ENCODE results near the gene LEUTX.

DNA sequence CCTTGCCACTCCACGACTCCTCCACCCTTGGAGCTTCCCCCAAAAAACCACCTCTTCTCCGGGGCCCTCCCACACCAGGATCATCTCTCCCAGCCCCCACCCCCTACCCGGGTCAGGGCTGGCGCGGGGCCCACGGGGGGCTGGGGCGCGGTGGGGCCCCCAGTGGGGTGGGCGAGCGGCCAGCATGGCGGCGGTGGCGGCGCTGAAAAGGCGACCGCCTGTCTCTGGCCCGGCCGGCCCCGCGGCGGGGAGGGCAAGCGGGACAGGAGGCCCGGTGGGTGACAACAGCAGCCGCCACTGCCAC is 54.5 kb downstream of the LEUTX start:
- TF ChIP-seq, protein P1, sequence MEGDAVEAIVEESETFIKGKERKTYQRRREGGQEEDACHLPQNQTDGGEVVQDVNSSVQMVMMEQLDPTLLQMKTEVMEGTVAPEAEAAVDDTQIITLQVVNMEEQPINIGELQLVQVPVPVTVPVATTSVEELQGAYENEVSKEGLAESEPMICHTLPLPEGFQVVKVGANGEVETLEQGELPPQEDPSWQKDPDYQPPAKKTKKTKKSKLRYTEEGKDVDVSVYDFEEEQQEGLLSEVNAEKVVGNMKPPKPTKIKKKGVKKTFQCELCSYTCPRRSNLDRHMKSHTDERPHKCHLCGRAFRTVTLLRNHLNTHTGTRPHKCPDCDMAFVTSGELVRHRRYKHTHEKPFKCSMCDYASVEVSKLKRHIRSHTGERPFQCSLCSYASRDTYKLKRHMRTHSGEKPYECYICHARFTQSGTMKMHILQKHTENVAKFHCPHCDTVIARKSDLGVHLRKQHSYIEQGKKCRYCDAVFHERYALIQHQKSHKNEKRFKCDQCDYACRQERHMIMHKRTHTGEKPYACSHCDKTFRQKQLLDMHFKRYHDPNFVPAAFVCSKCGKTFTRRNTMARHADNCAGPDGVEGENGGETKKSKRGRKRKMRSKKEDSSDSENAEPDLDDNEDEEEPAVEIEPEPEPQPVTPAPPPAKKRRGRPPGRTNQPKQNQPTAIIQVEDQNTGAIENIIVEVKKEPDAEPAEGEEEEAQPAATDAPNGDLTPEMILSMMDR (IDR thresholded peaks at IDR 0.05; ENCODE audit: low read depth, low read length, missing input control) = no peak
- no peak for TF ChIP-seq GABPA (IDR thresholded peaks at IDR 0.05 in 1 of 2, conservative IDR thresholded peaks at IDR 0.05 in 1 of 2)

Data from liver (tissue), 3 donors.